Hematopoietic multipotent progenitor cell treated with erythropoietin and hydrocortisone succinate and interleukin-3 and kit ligand, for 15 days (in vitro differentiated cells): ENCODE measurements around the gene MAPKBP1.

Experiments
- DNase-seq: peaks from one replicate; pipeline ENCODE4 v3.0.0-alpha.2; 2015; ENCODE audit warnings: low spot score

Gene MAPKBP1

GRCh38 chr15:41870689-41871081, 96.4 kb downstream of the MAPKBP1 start:
- no peak for DNase-seq

- DNase-seq, result no peak
These were observed 97.1 kb downstream of the MAPKBP1 start for GRCh38 chr15:41871175-41871905.

GRCh38 chr15:41872166-41872747, 98.0 kb downstream of the MAPKBP1 start:
- no peak for DNase-seq

GRCh38 chr15:41873711-41874110, 99.4 kb downstream of the MAPKBP1 start:
- DNase-seq, result no peak

- no peak for DNase-seq
These were observed 100.5 kb downstream of the MAPKBP1 start for GRCh38 chr15:41874736-41875135.

- DNase-seq, result no peak
These were observed 101.7 kb downstream of the MAPKBP1 start for GRCh38 chr15:41876007-41876406.

- DNase-seq, result no peak
These were observed 102.4 kb downstream of the MAPKBP1 start for GRCh38 chr15:41876689-41877088.
